A673 (cell line): Measurements from ENCODE around the gene HES7.

Experiments used
- CTCF ChIP-seq: fragments of 300-800, 200-600 bp; sonication (generic); conservative IDR thresholded peaks from 2 replicates; pipeline ENCODE4 v1.5.1; 2017; ENCODE audit warnings: low read depth, mild to moderate bottlenecking, antibody characterized with exemption, low read length, moderate library complexity, mixed read lengths
- EZH2 ChIP-seq: fragments of 200-600 bp; sonication (generic); IDR thresholded peaks from 2 replicates; pipeline ENCODE4 v1.6.1; 2017; ENCODE audit warnings: borderline replicate concordance, low read depth, mild to moderate bottlenecking, mixed read lengths, antibody characterized with exemption, low read length; ENCODE audit not compliant: poor library complexity, severe bottlenecking

GRCh38 chr17:8080208-8080798 is 43.6 kb downstream of the HES7 start:
- no peak for TF ChIP-seq CTCF
- no peak for TF ChIP-seq EZH2
